Prostate gland (tissue), 2 donors: ENCODE measurements around the gene TMEM200B. TPM values are rescaled to one million over a fixed set of nuclear protein-coding genes. Genes with fewer than 3 reads are reported as not detected.

Source experiments
- DNase-seq: peaks from one replicate; pipeline ENCODE4 v3.0.0-alpha.2; 2019; ENCODE audit warnings: low spot score
- H3K27ac ChIP-seq, 2 donors: fragments of 200-600 bp; sonication (generic); 2 replicates each; pipeline ENCODE4 v1.5.1; 2017 to 2019
- H3K27me3 ChIP-seq: fragments of 200-600 bp; sonication (generic); replicated peaks from 2 replicates; pipeline ENCODE4 v1.5.1; 2019; ENCODE audit not compliant: insufficient read depth
- H3K36me3 ChIP-seq, 2 donors: fragments of 200-600 bp; sonication (generic); 1 replicate in 1 of 2; 2 replicates in 1 of 2; pipeline versions ENCODE4 v1.5.1 to v1.8.1; 2017 to 2019
- H3K4me1 ChIP-seq: fragments of 200-600 bp; sonication (generic); replicated peaks from 2 replicates; pipeline ENCODE4 v1.5.1; 2019
- H3K4me3 ChIP-seq, 2 donors: fragments of 200-600 bp; sonication (generic); 2 replicates each; pipeline ENCODE4 v1.5.1; 2017 to 2019
- H3K9me3 ChIP-seq: fragments of 200-600 bp; sonication (generic); 2 replicates; pipeline ENCODE4 v1.5.1; 2017
- CTCF ChIP-seq, 4 experiments: fragments of 200-600 bp in 2 of 4; fragments of 450-650 bp in 2 of 4; sonication (generic) in 2 of 4; IDR thresholded peaks; 1 replicate in 3 of 4; 2 replicates in 1 of 4; pipeline ENCODE4 v1.5.1; 2016 to 2019; ENCODE audit warnings: antibody characterized with exemption in 4 of 4, mild to moderate bottlenecking in 2 of 4, moderate library complexity in 2 of 4
- POLR2A ChIP-seq: fragments of 450-650 bp; IDR thresholded peaks from one replicate; pipeline ENCODE4 v1.6.1; 2016; ENCODE audit warnings: antibody characterized with exemption, mild to moderate bottlenecking
- POLR2AphosphoS5 ChIP-seq: sonication (generic); formaldehyde crosslinking; IDR thresholded peaks from one replicate; pipeline ENCODE4 v1.6.1; 2017; ENCODE audit warnings: antibody characterized with exemption
- WGBS: methylation state at CpG from one replicate; pipeline ENCODE4 v1.1.5; 2018; 5-methylcytosine and 5-hydroxymethylcytosine counted together
- intact Hi-C: fragments of 100-400 bp; cut with DNase I; formaldehyde crosslinking; loops from one replicate; pipeline ENCODE4 v1.14.2; 2022
- total RNA-seq, 2 donors: library from RNA; depleted of rRNA; stranded (reverse); fragments of >200 nt; gene quantifications; one replicate each; pipeline ENCODE4 v1.1.0, GENCODE V29; 2016

TMEM200B gene
- total RNA-seq, 2 donors from 2014 or later: 13.0 to 58.0 TPM

- H3K36me3 ChIP-seq: peaks cover 0 to 5% of the 10 kb centered on the region in 2 donors
- no peaks in the 10 kb centered on the region for H3K27me3 ChIP-seq
- no peak overlapping the region for H3K4me3 ChIP-seq
- 79% methylated on average over 3 of the region's 3 CpGs for WGBS
- H3K27ac ChIP-seq: no peak overlapping the region
- no peaks in the 10 kb centered on the region for H3K9me3 ChIP-seq
- no peaks in the 10 kb centered on the region for H3K4me1 ChIP-seq
- intact Hi-C loops: no loop called here
- no peak for DNase-seq
- TF ChIP-seq POLR2AphosphoS5 (no peak), CTCF (IDR thresholded peaks at IDR 0.05) (no peak), POLR2A (no peak)
These were observed 46.3 kb upstream of the TMEM200B start for GRCh38 chr1:29169976-29170375.

DNA sequence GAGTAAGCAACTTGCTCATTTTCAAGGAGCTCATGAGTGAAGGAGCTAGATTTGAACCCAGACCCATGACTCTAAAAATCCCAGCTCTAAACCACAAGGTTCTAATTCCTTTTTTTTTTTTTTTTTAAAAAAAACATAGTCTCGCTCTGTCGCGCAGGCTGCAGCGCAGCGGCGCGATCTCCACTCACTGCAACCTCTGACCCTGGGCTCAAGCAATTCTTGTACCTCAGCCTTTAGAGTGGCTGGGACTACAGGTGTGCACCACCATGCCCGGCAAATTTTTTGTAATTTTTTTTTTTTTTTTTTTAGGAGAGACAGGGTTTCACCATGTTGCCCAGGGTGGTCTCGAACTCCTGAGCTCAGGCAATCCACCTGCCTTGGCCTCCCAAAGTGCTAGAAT lies 44.2 kb upstream of the TMEM200B start:
- no peaks in the 10 kb centered on the region for H3K27me3 ChIP-seq
- H3K27ac ChIP-seq: no peak overlapping the region
- peaks cover 0 to 5% of the 10 kb centered on the region in 2 donors for H3K36me3 ChIP-seq
- DNase-seq: no peak
- TF ChIP-seq POLR2A: no peak
- no peaks in the 10 kb centered on the region for H3K9me3 ChIP-seq
- no peak overlapping the region for H3K4me3 ChIP-seq
- intact Hi-C loops: no loop called here
- WGBS: 96% methylated on average over 9 of the region's 9 CpGs
- H3K4me1 ChIP-seq: no peaks in the 10 kb centered on the region

DNA sequence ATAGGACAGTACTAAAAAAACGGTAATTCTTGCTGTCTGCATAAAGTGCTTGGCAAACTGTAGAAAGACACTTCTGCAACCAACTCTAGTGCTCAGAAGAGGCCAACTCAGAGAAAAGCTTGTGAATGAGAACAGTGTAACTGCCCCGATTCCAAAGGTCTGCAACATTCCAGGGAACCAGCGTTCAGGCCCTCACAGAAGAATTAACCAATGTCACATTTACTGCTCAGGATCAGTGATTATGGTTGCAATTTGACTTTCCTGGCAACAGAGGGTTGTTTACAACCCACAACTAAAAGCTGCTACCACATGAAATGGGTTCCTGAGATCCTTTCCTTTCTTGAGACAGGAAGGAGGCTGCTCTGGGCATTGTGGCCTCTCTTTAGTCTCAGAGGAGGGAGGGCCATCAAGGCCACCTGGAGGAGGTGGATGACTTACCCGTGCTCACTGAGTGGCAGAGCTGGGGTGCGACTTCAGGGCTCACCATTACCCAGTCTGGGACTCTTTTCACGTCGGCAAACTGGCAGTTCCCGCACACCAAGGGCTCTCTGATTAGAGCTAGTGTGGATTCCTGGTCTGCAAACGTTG lies 42.7 kb upstream of the TMEM200B start:
- H3K4me1 ChIP-seq: peaks cover 4% of the 10 kb centered on the region
- 53% methylated on average over 9 of the region's 9 CpGs for WGBS
- DNase-seq: no peak
- H3K9me3 ChIP-seq: no peaks in the 10 kb centered on the region
- TF ChIP-seq CTCF (IDR thresholded peaks at IDR 0.05) (no peak), POLR2A (no peak), POLR2AphosphoS5 (no peak)
- H3K4me3 ChIP-seq: no peak overlapping the region
- H3K27me3 ChIP-seq: no peaks in the 10 kb centered on the region
- intact Hi-C loops: no loop called here
- peaks cover 0 to 5% of the 10 kb centered on the region in 2 donors for H3K36me3 ChIP-seq
- no peak overlapping the region for H3K27ac ChIP-seq

DNA sequence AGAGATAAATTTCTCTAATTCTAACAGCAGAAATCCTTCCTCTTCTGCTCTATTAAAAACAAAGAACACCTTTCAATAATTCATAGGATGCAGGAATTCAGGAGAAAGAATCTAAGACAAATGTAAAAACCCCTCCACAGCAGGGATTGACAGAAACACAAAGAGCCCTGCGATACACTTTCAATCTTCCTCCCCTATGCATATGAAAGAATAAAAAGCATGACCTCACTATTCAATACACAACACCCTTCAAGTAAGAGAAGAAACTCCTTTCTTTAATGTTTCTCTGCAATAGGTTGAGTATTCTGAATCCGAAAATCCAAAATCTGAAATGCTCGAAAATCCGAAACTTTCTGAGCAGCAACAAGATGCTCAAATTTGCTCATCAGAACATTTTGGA lies 40.9 kb upstream of the TMEM200B start:
- H3K4me1 ChIP-seq: peaks cover 4% of the 10 kb centered on the region
- no peak for DNase-seq
- no peak overlapping the region for H3K4me3 ChIP-seq
- H3K9me3 ChIP-seq: no peaks in the 10 kb centered on the region
- no peaks in the 10 kb centered on the region for H3K27me3 ChIP-seq
- intact Hi-C loops: no loop called here
- H3K36me3 ChIP-seq: peaks cover 0 to 8% of the 10 kb centered on the region in 2 donors
- WGBS: 92% methylated on average over 4 of the region's 4 CpGs
- H3K27ac ChIP-seq: no peak overlapping the region
- TF ChIP-seq POLR2A (no peak), CTCF (IDR thresholded peaks at IDR 0.05) (no peak), POLR2AphosphoS5 (no peak)

DNA sequence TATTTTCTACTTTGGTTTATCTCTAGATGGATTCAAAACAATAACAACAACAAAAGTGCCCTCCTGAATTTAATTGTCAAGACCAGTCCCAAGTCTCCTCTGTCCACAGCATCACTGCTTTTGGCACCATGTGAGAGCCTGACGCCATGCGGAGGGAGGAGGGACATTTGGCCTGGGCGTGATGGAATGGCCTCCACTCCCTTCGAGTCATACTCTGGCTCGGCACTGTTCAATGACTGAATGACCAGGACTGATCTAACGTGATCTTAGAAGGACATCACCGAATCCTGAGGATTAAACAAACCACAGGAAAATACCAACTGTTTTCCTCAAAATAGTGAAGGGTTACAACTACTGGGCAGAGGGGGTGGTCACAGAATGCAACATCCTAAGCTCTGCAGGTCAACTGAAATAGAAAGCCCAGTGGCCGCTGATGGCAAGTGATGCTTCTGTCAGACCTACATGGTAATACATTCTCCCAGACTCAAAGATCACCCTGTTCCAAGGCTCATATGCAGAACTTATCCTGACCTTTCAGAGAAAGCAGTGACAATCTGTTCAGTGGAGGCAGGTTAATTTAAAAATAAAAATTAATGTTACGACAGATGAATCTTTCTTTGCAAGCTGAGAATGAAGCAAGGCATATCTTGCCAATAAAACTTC lies 38.9 kb upstream of the TMEM200B start:
- WGBS: 76% methylated on average over 9 of the region's 9 CpGs
- intact Hi-C loops: no loop called here
- Histone ChIP-seq H3K27ac (no peak overlapping the region), H3K36me3 (peaks cover 3 to 13% of the 10 kb centered on the region in 2 donors), H3K9me3 (no peaks in the 10 kb centered on the region), H3K27me3 (no peaks in the 10 kb centered on the region), H3K4me1 (peaks cover 4% of the 10 kb centered on the region), H3K4me3 (no peak overlapping the region)
- no peak for DNase-seq
- TF ChIP-seq POLR2A: no peak
- no peak for TF ChIP-seq CTCF (IDR thresholded peaks at IDR 0.05)
- no peak for TF ChIP-seq POLR2AphosphoS5
